NCI-H460 (cell line): Measurements from ENCODE around the gene BORA. TPM values are rescaled to one million over a fixed set of nuclear protein-coding genes. Genes with fewer than 3 reads are reported as not detected.
"Not testable (repeated sequence)": the region's sequence is repeated elsewhere in the genome, so short reads cannot be mapped to it uniquely, and the experiment has no call there.

Source experiments
- DNase-seq: peaks from one replicate; pipeline ENCODE4 v3.0.0-alpha.2; 2016; ENCODE audit warnings: low read depth; ENCODE audit errors: extremely low read depth
- small RNA-seq, 2 experiments: library from RNA; depleted of rRNA; stranded (forward); fragments of <200 nt; gene quantifications; one replicate each; pipeline ENCODE3, GENCODE V24; 2014
- total RNA-seq: library from RNA; depleted of rRNA; stranded (reverse); fragments of >200 nt; shearing (Covaris generic); gene quantifications from 2 replicates; pipeline ENCODE4 v1.2.3, GENCODE V29; 2014; rRNA removed

BORA gene
- total RNA-seq, 1 experiment from 2014 or later = 14.6 TPM

DNA sequence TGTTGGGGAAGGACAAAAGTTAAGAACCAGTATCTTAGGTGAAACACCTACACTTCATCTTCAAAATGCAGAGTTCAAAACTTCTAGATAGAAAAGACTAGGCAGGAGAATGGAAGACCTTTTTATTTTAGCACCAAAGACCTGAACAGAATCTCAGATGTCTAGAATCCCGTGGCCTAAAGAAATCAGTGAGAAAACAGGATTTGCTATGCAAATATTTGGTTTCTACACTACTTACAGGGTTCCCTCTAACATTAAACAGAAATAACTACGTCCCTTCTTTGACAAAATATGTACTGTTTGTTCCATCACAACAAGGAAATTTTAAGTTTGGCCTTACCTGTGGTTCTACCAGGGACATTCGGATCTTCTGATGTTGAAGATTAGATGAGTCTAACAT is 32.5 kb downstream of the BORA start:
- DNase-seq = no peak

- DNase-seq = no peak
Observed at GRCh38 chr13:72763411-72763810, 35.7 kb downstream of the BORA start.

DNA sequence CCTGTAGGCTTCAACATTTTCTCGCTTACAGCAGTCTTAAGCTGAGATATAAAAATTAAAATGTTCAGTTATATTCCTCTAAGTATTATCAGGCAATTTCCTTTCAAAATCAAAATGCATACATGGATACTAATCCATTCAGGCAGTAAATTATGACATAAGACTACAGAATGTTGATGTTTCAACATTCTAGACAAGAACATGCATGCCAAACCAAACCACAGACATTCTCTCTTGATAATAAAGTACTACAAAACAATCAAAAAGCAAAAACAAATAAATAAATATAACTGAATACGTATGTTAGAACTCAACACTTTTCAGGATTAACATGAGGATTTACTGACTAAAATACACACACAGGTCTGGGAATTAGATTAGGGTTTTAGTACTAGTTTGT is 46.3 kb downstream of the BORA start:
- DNase-seq = no peak

GRCh38 chr13:72781451-72782439 is 54.0 kb downstream of the BORA start, which contains the start of the genes DIS3 and PIBF1:
DIS3 (minus strand) TSS chr13:72781900; CDS start chr13:72781832, 68 bp downstream.
PIBF1 (plus strand) TSS chr13:72782133; CDS start chr13:72783470, 1,337 bp downstream.
- peak; percentile 95 for DNase-seq

- DNase-seq = no peak
Observed at GRCh38 chr13:72782717-72783116, 55.0 kb downstream of the BORA start.

GRCh38 chr13:72784679-72785078 is 57.0 kb downstream of the BORA start:
- not testable (repeated sequence) for DNase-seq

DNA sequence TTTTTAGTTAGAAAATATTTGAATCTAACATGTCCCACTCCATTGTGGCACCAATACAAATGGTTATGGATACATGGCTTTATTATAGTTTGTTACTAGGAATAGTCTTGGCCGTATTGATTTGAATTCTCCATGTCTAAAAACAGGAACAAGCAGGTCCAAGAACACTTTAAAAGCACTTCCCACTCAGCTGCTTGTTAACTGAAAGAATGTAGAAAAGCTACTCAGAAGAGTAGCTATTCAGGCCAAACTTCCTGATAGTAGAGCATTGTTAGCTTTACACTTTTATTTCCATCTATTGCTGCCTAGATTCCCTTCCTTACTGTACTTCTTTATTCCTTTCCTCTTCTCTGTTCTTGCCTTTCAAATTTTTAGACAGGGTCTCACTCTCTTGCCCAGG is 61.1 kb downstream of the BORA start:
- DNase-seq = no peak

DNA sequence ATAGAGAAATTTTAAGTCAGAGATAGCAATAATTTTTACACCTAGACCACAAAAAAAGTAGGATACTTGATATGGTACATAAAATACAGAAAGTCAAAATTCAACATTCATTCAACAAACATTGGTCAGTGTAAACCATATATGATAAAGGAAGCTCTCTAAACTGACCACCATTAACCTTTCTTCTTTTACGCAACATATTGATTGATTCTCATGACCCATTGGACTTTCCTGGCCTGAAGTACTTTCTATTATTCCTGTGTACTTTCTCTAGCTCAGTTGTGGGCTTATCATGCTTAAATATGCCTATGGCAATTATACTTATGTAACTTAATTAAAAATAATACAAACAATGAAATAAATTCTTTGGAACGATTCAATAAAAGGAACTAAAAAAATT is 64.9 kb downstream of the BORA start:
- no peak for DNase-seq

DNA sequence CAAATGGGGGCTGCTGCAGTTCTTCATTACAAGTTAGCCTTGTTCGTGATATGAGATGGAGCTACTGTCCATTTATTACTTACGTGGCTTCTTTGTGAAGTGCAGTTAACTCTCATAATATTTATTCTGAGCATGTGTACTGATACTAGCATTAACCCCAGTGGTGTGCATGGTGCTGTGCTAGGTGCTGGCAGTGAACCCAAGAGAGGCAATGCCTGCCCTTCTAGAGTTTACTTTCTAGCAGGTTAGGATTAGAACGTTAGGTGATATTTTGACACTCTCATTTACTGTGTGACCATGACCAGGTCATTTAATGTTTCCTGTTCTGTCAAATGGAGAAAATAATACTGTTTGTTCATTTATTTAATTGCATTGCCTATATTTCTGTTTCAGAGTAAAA is 71.1 kb downstream of the BORA start:
- no peak for DNase-seq

DNA sequence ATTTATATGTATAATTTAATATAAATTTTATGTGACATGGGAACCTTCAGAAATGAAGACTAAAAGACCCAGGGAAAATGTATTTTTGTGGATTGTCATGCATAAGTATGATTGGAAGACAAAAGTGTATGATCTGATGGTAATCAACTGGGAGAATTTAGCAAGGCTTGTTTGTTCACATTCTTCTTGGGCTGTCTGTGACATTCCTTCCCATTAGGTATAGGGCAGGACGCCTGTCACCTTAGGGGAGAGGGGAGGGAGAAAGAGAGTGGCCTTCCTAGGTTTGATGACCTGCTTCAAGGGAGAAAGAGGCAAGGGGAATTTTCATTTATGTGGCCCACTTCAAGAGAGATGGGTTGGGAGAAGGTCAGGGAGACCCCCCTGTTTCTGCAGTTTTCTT is 76.6 kb downstream of the BORA start:
- DNase-seq = no peak

Small RNA genes lying within 50 kb of the gene (small RNA-seq; reads per million reads assigned to genes)
- 0 reads per million in 2 experiments for gene RNU6-80P

Other genes with a start within 250 kb of the BORA start
- gene MZT1, start 294 bp upstream of the BORA start, total RNA-seq = 32.2 and 37.2 TPM in 2 replicates
- 31.9 and 35.3 TPM in 2 replicates for gene DIS3, start 54.0 kb downstream of the BORA start, total RNA-seq
- gene PIBF1, start 54.2 kb downstream of the BORA start, total RNA-seq = 15.2 and 15.3 TPM in 2 replicates